Measurements from ENCODE around the gene ACOX3.

Gene ACOX3

DNA sequence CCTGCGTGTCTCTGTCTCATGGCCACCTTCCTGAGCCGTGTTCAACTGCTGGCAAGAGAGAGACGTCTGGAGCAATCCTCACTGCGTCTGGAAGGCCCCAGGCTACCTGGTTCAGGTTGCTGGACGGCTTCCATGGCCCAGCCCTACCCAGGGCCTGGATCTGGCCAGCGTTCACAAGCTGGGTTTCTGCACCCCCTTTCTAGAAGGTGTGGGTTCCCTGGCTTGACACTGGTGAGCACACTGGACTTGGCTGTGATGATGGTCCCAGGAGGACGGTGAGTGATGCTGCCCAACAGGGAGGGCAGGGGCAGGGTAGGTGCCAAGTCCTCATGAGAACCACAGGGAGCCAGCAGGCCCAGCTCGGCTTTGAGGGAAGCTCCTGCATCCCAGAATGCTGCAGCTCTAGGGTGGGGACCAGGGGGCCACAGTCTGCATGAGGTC is 107.6 kb downstream of the ACOX3 start:
- DNase-seq, result no peak

DNA sequence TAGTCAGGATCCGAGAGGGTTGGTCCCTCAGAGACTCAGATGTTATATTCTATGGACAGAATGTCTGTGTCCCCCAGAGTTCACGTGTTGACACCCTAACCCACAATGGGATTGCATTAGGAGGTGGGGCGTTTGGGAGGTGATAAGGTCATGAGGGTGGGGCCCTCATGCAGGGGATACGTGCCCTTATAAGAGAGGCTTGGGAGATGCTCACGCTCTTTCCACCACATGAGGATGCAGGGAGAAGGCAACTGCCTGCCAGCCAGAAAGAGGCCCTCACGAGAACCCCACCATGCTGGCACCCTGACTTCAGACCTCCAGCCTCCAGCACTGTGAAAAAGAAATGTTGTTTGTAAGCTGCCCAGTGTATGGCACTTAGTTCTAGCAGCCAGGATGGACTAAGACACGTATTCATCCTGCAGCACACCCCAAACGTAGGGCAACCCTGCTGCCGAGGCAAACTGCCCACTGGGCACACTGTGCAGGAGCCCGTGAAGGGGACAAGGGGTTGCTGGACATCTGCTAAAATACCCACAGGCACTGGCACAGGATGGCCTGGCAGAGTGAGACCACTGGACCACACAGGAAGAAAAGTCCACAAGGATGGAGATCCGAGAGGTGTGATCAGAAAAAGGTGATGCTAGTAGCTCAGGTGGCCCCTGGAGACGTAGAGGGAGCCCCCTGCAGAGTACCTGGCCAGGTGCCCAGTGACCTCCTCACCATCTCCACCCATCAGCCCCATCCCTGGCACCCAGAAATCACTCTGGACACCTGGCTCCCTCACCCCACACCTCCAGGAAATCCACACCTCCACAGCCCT is 108.3 kb downstream of the ACOX3 start:
- DNase-seq, result no peak

DNA sequence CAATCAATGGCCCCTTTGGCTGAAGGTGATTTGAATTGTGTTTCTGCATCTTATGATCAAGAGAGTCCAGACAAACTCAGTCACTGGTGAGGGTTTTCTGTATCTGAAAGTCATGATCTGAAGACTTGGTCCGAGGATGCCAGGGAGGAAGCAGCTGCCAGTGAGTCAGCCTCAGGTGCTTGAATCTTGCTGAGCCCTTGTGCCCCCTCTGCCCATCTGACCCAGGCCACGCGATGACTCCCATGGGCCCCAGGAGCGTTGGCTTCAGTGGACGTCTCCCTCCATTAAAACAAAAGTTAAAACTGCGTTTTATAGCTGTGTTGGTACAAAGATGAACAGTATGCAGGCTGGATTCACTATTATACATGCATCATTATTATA is 109.0 kb downstream of the ACOX3 start:
- DNase-seq, result no peak

DNA sequence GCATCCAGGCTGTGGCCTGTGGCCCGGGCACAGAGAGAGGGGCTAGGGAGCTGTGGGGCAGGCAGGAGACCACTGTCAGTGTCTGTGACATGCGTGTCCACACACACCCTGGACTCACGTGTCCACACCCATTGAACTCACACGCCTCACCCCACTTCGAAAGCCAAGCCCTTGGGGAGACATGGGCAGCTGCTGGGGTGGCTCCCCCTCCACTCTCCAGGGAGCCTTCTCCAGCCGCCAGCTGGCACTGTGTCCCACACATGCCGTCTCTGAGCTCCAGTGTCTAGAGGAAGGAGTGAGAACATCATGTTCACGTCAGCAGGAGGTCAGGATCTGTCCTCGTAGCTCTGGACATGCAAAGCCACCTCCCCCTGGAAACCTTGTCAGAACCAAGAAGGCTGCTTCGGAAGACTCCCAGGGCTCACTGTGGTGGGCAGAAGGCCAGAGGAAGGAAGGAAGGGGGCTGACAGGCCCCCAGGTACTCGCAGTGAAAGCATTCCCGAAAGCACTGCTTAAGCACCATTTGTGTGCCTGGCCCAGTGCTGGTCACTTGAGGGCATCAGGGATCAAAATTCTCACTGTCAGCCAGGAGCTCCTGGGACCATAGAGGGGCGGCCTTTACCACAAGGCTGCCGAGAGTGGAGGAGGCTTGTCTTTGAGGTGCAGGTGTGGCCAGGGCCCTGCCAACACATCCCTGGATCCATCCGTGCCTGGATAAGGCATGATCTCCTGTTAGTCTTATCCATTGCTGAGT is 109.5 kb downstream of the ACOX3 start:
- no peak for DNase-seq

DNA sequence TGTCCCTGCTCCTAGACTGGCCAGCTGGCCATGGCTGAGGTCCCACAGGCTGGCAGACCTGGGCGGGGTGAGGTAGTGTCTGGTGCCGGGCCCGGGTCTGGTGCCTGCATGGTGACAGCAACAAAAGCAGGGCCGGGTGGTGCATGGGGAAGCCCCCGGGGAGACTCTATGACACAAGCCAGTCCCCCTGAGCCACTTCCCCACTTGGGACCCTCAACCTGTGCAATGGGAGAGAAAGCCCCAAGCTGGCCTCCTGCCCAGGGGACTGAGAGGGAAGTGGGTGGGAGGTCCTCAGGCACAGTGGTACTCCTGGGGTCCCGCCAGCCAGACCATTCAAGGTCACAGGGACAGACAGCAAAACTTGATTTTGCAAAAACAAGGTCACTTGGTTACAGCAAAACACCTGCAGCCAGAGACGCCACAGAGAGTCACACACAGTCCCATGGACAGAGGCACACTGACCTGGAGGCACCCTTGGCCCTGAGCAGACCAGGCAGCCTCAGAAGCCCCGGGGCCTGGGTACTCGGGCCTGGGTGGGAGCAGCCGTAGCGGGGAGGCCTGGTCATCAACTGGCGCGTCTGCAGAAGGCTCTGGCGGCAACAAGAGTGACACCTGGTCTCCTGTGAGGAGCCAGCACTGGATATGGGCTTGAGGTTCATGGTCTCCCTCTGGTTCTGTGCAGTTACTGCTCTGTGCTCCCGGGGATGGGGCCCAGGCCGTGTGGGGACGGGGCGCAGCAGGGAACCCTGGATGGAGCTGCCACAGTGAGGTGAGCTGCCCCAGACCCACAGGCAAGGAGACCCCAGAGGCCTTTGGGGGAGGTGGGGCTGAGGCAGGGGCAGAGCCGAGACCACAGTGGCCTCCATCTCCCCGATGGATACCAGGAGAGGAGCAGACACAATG is 110.4 kb downstream of the ACOX3 start:
- no peak for DNase-seq

DNA sequence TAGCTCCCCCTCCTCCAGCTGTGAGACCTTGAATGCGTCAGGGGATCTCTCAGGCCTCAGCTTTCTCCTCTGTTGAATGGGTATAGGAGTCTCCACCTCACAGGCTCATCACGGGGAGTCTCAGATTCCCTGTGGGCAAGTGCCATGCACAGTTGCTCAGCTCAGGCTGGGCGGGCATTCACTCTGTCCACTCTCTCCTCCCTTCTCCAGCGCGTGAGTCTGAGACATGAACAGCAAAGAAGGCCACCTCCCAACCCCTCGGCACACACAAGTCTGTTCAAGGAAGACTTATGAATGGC is 111.0 kb downstream of the ACOX3 start:
- DNase-seq, result no peak

DNA sequence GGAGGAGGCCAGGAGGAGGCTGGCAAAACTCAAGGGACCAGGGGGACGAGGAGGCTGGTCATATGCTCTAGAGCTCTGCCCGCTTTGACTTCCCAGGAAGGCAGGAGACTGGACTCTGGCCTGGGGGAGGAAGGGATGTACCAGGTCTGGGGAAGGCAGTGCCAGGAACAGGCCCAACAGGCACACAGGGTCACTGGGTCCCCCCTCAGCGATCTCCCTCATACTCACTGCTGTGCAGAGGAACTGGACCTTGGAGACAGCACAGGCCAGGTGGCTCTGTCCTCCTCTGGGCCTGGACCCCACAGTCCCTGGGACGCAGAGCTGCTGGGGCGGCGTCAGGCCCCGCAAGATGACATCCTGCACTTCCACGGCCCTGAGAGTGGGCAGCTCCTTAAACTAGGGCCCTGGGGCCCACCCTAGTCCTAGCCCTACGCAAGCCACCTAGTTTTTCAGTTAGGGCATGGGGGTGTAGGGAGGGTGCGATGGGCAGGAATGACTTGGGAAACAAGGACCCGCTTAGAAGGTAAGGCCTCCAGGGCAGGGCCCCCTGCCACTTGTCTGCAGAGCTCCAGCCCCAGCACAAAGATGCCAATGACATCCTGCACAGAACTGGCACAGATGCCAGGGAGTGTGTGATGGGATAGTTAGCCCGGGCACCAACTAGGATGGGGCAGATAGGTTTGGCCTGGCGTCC is 111.5 kb downstream of the ACOX3 start:
- no peak for DNase-seq

DNA sequence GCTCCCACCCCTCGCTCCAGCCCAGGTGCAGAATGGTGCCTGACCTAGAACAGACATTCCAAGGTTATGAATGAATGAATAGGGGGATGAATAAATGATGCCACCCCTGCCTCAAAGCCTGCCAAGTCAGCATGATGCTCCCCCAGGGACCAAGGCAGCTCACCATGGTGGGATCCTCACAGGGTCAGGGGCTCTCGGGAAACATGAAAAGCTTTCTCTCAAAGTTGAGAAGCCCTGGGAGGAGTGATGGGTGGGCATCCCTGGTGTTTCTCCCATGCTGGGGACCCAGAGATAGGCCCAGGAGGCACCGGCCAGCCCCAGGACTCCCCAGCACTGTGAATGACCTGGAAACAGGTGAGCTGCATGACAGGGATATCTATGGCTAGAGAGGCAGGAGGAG is 112.1 kb downstream of the ACOX3 start:
- DNase-seq, result no peak

DNA sequence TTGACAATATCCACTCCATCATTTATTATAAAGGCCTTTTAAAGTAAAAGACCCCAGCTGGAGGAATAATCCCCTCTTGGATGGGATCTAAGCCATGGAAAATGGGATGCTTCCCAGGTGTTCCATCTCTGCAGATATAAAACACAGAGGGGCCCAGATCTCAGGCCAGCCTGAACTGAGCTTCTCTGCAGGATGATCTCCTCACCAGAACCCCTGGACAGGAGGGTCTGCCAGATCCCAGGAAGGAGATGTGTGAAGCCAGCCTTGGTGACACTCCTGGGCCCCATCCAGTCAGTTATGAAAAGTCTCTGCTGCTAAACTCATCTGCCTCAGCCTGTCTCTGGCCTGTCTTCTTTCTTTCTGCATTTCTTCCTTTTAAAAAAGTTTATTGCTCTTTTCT is 114.3 kb downstream of the ACOX3 start:
- DNase-seq, result no peak

DNA sequence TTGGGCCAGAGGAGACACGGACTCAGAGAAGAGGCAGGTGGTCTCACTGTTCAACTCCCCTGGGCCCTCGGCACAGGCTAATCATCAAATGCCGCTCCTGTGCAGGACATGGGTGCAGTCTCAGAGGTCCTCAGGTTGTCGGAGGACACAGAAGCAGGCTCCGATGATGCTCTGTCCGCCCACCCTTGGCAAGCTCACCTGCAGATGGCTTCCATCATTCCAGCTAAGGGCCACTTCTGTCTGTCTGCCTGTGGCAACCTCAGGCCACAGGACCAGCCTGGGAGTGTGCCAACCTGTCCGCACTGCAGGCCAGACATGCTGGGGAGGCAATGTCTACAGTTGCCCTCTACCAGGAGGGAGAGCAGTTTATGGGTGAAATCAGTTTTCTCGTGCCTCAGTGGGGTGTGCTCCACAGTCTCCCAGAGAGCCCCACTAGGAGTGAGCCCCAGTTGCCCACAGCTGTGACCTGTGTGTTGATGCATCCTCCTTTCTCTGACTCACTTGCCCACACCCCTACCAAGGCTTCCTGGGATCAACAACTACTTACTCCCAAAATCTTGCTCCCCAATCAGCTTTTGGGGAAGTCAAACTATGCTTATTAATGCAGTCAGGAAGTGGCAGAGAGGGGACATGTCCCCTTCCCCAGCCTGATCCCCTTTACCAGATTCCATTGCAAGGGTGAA is 115.1 kb downstream of the ACOX3 start:
- DNase-seq, result no peak

DNA sequence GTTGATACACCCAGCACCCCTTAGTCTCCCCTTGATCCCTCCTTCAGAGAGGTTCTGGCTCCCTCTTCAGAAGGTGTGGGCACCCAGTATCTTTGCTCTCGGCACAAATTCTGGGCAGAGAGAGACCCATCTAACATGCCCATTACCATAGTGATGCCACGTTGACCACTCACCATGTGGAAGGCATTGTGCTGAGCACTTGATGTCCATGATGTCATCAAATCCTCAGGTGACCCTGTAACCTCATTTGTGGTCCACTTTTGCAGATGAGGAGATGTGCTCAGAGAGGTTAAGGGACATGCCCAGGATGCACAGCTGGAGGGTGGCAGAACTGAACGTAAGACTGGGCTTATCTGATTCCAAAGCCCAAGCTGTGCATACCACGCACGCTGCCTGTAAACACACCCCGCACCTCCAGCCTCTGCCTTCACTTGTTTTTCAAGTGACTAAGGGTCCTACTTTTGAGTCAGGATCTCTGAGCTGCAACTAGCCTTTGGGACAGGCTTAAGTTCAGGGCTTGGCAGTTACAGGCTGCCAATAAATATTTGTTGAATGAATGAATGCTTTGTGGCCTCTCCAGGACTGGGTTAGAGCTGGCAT is 115.8 kb downstream of the ACOX3 start:
- no peak for DNase-seq

DNA sequence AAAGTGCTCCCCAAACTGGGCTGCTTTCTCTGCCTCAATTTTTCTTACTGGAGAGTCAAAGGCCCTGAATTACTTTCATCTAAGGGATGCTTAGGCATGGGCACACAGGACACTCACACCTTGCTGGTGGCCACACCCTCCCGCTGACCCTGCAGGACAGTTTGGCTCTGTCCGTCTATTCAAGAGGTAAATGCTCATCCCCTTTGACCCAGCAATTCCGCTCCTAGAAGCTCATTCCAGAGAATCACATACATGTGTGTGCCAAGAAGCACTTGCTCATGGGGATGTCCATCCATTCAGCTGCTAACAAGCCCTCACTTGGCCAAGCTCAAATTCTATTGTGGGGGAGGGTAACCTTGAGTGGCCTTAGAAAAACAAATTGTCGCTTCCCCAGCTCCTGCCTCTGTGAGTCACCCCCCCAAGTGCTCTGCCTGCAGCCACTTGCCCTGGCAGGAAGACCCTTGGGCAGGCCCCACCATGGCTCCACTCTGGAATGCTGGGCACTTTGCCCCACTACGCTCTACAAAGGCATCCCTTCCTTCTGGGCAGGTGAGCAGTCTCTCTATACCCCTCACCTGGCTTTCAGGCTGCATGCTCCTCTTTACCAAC is 116.5 kb downstream of the ACOX3 start:
- no peak for DNase-seq

DNA sequence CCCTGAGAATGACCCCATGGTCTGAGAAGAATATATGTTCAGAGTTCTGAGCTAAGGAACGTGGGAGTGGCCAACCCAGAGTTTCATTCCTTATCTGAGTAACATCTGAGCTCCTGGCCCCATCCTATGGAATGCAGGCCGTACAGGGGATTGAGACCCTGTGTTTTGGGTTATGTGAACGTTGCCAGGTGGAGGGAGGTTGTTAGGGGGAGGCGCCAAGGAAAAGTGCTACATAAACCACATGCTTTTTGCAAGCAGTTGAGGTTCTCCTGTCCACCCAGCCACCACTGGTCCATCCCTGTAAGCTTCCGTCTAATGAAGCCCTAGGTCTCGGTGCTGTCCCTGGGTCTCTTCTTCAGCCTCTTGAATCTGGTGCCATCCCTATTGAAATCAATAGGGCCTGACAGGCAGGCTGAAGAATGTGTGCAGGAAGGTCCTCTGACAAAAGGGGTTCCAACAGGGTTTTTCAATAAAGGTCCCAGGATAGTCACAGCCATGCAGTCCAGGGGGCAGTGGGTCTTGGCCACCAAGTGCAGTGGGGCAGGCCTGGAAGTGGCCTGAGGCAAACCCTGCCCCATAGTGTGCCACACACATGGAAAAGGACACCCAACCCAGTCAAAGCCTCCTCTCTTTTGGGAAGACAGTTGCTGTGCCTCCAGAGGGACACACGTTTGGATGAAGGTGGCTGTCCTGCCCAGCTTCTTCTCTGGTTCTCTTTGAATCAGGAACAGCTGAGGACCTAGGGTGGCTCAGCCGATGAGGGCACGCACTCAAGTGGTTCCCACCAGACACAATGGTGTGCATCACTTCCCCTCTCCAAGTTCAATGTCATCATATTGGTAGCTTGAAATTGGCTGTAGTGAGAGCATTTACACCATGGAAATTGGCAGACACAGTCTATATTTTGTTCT is 117.5 kb downstream of the ACOX3 start:
- no peak for DNase-seq

DNA sequence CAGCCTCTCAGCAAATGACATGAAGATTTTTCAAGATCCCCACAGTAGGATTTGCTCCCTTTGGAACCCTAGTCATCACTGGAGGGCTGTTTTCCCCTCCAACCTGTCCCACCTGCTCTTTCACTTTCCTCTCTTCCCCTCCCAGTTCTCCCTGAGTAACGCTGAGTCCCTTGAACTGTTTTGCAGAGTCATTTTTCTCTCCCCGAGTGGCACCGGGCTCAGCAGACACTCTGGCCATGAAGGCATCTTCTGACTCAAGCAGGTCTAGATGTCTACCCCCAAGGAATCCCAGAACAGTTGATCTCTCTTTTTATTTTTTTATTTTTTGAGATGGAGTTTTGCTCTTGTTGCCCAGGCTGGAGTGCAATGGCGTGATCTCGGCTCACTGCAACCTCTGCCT is 118.8 kb downstream of the ACOX3 start:
- no peak for DNase-seq

DNA sequence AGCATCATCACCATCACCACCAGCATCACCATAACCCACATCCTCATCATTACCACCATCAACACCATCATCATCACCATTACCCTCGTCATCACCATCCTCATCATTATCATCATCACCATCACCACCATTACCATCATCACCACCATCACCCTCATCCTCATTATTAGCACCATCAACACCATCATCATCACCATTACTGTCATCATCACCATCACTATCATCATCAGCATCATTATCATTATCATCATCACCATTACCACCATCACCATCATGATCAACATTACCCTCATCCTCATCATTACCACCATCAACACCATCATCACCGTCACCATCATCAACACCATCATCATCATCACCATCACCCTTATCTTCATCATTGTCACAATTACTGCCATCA is 119.3 kb downstream of the ACOX3 start:
- no peak for DNase-seq

DNA sequence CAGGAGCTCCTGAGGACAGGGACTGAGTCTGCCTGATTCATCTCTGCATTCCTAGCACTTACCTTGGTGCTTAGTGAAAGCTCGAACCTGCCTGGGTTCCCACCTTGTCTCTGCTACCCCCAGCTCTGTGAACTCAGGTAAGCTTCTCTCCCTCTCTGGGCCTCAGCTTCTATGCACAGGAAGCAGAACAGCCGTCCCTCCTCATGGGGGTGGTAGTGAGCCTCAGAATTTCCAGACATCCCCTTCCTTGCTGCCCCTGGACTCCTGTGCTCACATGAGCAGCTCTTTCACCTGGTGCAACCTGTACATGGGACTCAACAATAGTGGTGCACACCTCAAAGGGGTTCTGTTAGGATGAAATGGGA is 120.2 kb downstream of the ACOX3 start:
- no peak for DNase-seq

DNA sequence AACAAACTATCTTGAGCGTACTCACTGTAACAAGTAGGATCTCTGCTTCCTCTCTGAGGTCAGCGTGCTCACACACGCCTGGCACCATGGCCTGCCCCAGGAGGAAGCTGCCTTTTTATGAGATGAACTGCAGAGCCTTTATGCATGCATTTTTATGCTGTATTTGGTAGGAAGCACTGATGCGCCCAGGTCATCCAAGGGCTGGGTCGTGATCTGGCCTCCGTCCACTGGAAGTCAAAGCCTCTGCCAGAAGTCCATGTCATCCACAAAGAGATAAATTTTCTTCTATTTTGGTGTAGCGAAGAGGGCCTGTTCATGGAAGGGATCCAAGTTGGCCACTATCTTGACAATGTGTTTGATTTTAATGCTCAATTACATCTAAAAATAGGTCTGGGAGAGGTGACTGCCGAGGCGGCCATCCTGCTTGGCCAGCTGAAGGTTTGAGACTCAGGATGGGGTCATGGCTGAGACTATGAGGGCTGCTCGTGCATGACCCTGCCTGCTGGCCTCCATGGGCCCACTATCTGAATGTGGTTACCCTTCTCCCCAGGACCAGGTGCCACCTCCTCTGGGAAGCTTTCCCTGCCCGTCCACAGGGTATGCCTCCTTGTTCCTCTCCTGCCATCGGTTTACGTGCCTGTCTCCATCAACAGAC is 120.7 kb downstream of the ACOX3 start:
- no peak for DNase-seq

DNA sequence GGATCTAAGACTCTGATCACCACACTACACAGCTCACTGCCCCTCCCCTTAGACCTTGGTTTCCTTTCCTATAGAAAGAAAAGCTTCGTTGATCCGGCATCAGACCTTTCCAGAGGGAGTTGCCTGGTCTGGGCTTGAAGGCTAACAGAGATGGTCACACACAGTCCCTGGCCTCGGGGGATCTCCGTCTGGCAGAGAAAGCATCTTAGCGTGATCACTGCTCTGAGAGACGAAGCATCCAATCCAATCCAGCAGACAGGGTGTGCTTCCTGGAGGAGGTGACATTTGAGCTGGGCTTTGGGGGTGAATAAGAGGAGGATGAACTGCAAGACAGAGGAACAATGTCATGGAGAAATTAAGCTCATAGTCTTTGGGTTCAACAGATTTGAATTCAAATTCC is 121.5 kb downstream of the ACOX3 start:
- no peak for DNase-seq

DNA sequence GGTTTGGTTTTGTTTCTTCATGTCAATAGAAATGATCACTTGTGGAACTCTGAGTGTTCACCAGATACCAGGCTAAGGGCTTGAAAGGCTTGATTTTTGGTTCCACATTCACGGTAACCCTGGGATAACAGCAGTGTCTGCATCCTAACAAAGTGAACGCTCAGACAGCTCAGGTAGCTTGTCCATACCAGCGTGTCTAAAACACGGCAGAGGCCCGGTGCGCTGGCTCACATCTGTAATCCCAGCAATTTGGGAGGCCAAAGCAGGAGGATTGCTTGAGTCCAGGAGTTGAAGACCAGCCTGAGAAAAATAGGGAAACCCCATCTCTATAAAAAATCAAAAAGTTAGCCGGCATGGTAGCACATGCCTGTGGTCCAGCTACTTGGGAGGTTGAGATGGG is 122.0 kb downstream of the ACOX3 start:
- DNase-seq, result no peak

DNA sequence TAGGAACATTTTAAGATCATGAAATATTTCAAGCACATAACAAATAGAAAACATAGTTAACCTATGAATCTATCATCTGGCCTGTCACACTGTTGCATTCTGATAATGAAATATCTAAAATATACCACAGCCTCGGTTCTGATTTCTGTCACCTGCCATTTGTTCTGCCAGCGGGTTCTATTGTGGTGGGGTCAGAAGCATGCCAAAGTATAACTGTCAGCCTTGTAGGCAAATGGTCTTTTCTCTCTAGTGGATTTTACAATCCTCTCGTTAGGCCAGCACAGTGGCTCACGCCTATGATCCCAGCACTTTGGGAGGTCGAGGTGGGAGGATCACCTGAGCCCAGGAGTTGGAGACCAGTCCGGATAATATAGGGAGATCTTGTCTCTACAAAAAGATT is 123.0 kb downstream of the ACOX3 start:
- DNase-seq, result no peak
